HG02759 (cell line): ENCODE measurements around the gene NKAIN2.
A peak's percentile ranks its signal among the peaks of the same experiment; 100 is the strongest.

Source experiments
- ATAC-seq: cut with Tn5 transposase; IDR thresholded peaks from one replicate; pipeline ENCODE4 v1.9.1; 2021; ENCODE audit warnings: mild to moderate bottlenecking, moderate library complexity; ENCODE audit not compliant: unreplicated experiment

NKAIN2 gene

GRCh38 chr6:124868481-124868880 is 1064.8 kb downstream of the NKAIN2 start:
- no peak for ATAC-seq

GRCh38 chr6:124869416-124869815 is 1065.8 kb downstream of the NKAIN2 start:
- ATAC-seq = no peak

- no peak for ATAC-seq
Measured at GRCh38 chr6:124870611-124871459, 1067.2 kb downstream of the NKAIN2 start.

- ATAC-seq = peak; percentile 73
Measured at GRCh38 chr6:124872361-124873065, 1068.8 kb downstream of the NKAIN2 start.

GRCh38 chr6:124873066-124873410 is 1069.4 kb downstream of the NKAIN2 start:
- ATAC-seq = peak; percentile 18
